AG04449 (cell line): ENCODE data around the gene ERVV-1.

Source experiments
- CTCF ChIA-PET: fragments of 350-600 bp; formaldehyde crosslinking; extraction: SDS; loops from one replicate; lab custom pipeline; 2021; ENCODE audit warnings: antibody characterized with exemption; lab: Yijun Ruan, JAX
- POLR2A ChIA-PET: fragments of 400-600, 350-600 bp; formaldehyde crosslinking; extraction: SDS; loops from one replicate; lab custom pipeline; 2020; ENCODE audit warnings: antibody characterized with exemption, inconsistent platforms; lab: Yijun Ruan, JAX
- DNase-seq: peaks from one replicate; pipeline ENCODE4 v3.0.0-alpha.2; 2010; ENCODE audit warnings: low read depth, low spot score
- H3K4me3 ChIP-seq: 2 replicates; pipeline ENCODE4 v1.5.1; 2011; ENCODE audit warnings: low read depth, mild to moderate bottlenecking, control low read depth, low read length
- CTCF ChIP-seq: IDR thresholded peaks from one replicate; pipeline ENCODE4 v1.5.1; 2011; ENCODE audit warnings: mild to moderate bottlenecking, moderate library complexity, low read length, control low read depth, inconsistent platforms; ENCODE audit not compliant: insufficient read depth; ENCODE audit errors: missing control alignments

Gene ERVV-1

GRCh38 chr19:52991484-52991883, 22.2 kb upstream of the ERVV-1 start:
- H3K4me3 ChIP-seq, result no peak overlapping the region
- ChIA-PET POLR2A (no interaction called here), CTCF (no interaction called here)
- TF ChIP-seq CTCF, result no peak
- no peak for DNase-seq

DNA sequence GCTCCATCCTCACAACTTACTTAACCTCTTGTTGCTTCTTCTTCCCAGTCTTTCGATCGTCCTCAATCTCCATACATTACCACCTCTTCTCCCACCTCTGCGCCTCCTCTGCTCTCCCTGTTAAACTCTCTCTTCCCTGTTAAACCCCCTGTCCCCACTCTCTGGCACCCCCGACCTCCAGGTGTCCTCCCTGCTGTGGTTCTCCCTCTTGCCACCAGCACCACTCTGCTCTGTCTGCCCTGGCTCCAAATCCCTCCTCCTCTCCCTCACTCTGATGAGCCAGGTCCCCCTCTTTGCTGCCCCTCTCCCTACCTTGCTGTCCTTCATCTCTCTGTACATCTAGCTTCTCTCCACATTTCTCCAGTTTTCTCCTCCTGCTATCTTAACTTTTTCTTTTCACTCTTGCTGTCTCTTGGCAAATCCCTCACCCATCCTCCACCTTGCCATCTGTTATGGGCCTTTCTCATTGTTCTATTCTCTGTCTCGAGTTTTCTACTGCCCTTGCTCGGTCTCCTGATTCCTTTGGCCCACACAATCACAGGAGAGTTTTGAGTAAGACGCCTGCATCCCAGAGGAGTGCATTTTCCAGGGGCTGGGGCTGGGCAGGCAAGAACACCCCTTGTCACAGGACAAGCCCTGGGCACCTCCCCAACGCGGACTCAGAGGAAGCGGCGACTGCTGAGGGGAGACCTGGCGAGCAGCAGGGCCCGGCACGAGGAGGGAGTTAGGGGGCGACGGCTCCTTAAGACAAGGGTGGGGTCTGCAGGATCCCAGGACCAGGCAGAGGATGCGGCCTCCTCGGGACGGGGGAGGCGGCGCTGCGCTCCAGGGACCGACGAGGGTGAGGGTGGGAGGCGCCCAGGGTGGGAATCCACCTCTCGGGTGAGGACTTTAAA, 21.4 kb upstream of the ERVV-1 start:
- ChIA-PET POLR2A (no interaction called here), CTCF (no interaction called here)
- peak overlapping the region; percentile 64 for H3K4me3 ChIP-seq
- TF ChIP-seq CTCF, result no peak
- no peak for DNase-seq

GRCh38 chr19:52993342-52994178, 20.2 kb upstream of the ERVV-1 start:
- CTCF ChIA-PET, result interaction anchor here (0.7 to 1.4 kb wide), 8 partner anchors 8 to 95 kb away, joined by 3 to 5 read pairs (median 3); partner anchors contain the start of gene ZNF320
- H3K4me3 ChIP-seq, result peak overlapping the region; percentile 64
- peak; percentile 58 for TF ChIP-seq CTCF
- POLR2A ChIA-PET, result no interaction called here
- no peak for DNase-seq

DNA sequence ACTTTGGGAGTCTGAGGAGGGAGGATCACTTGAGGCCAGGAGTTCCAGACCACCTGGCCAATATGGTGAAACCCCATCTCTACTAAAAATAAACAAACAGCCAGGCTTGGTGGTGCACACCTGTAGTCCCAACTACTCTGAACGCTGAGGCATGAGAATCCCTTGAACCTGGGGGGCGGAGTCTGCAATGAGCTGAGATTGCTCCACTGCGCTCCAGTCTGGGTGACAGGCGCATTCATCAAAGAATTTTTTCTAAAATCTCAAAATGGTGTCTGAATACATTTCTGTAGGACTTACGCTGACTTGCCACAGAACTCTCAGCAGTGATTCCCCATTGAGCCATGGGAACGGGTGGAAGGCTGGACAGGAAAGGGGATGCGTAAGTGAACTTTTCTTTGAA, 18.0 kb upstream of the ERVV-1 start:
- ChIA-PET POLR2A (no interaction called here), CTCF (no interaction called here)
- TF ChIP-seq CTCF, result no peak
- no peak for DNase-seq
- H3K4me3 ChIP-seq, result no peak overlapping the region

DNA sequence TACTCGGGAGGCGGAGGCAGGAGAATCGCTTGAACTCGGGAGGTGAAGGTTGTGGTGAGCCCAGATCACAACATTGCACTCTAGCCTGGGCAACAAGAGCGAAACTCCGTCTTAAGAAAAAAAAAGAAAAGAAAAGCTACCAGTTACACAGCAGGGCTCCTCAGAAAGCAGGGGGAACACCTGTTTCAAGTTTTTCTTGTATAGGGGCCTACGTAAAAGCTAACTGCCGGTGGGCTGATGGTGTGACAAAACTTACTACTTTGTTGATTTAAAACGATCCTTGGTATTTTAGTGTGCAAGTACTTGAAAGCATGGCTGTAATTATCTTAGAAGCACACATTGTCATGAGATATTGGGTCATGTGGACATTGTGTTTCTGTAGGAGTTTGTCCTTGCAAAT, 15.7 kb upstream of the ERVV-1 start:
- CTCF ChIA-PET, result no interaction called here
- TF ChIP-seq CTCF, result no peak
- POLR2A ChIA-PET, result no interaction called here
- DNase-seq, result no peak
- no peak overlapping the region for H3K4me3 ChIP-seq

- H3K4me3 ChIP-seq, result no peak overlapping the region
- no peak for DNase-seq
- CTCF ChIA-PET, result no interaction called here
- POLR2A ChIA-PET, result no interaction called here
- no peak for TF ChIP-seq CTCF
Measured at GRCh38 chr19:53002479-53002878, 11.2 kb upstream of the ERVV-1 start.
